HepG2 (cell line): ENCODE measurements around the gene CHKA. TPM values are rescaled to one million over a fixed set of nuclear protein-coding genes. Genes with fewer than 3 reads are reported as not detected.

ENCODE experiments used
- ATF7-NPFF ChIP-seq: sonication (generic); formaldehyde crosslinking; IDR thresholded peaks from 2 replicates; pipeline ENCODE4 v1.8.1; 2023; ENCODE audit warnings: mild to moderate bottlenecking, low read depth, missing genetic modification reagents, moderate library complexity
- CHD4 ChIP-seq: fragments of 200-600 bp; sonication (generic); IDR thresholded peaks from 2 replicates; pipeline ENCODE4 v1.7.0; 2017; ENCODE audit warnings: mild to moderate bottlenecking, low read length, borderline replicate concordance
- ELF1 ChIP-seq: sonication (generic); formaldehyde crosslinking; IDR thresholded peaks from 2 replicates; pipeline ENCODE4 v1.4.0; 2020; ENCODE audit warnings: missing genetic modification reagents
- GABPA ChIP-seq, 2 experiments: IDR thresholded peaks; 2 replicates each; pipeline ENCODE4 v1.6.1; 2011 to 2016; ENCODE audit warnings: low read depth in 2 of 2, low read length in 1 of 2, missing biosample characterization in 1 of 2, missing genetic modification characterization in 1 of 2
- GABPB1 ChIP-seq: IDR thresholded peaks from 2 replicates; pipeline ENCODE4 v1.6.1; 2016; ENCODE audit warnings: mild to moderate bottlenecking, missing genetic modification reagents, moderate library complexity, missing compliant biosample characterization
- GATAD1 ChIP-seq: IDR thresholded peaks from 2 replicates; pipeline ENCODE4 v1.6.1; 2016; ENCODE audit warnings: missing genetic modification reagents, missing compliant biosample characterization
- GFI1 ChIP-seq: sonication (generic); formaldehyde crosslinking; IDR thresholded peaks from 2 replicates; pipeline ENCODE4 v1.5.0; 2020; ENCODE audit warnings: missing genetic modification reagents, mild to moderate bottlenecking, borderline replicate concordance
- HDAC2 ChIP-seq: sonication (generic); formaldehyde crosslinking; IDR thresholded peaks from 2 replicates; pipeline ENCODE4 v1.4.0; 2020; ENCODE audit warnings: missing genetic modification reagents
- NRL ChIP-seq: sonication (generic); formaldehyde crosslinking; IDR thresholded peaks from 2 replicates; pipeline ENCODE4 v1.5.0; 2020; ENCODE audit warnings: missing genetic modification reagents, mild to moderate bottlenecking, moderate library complexity, borderline replicate concordance
- SNAPC5 ChIP-seq: sonication (generic); formaldehyde crosslinking; IDR thresholded peaks from 2 replicates; pipeline ENCODE4 v1.8.1; 2023; ENCODE audit warnings: mild to moderate bottlenecking, missing genetic modification reagents, borderline replicate concordance
- SOX6 ChIP-seq, 2 experiments: fragments of 450-650 bp in 1 of 2; sonication (generic) in 1 of 2; formaldehyde crosslinking in 1 of 2; IDR thresholded peaks; 2 replicates each; pipeline versions ENCODE4 v1.4.0 to v1.6.1; 2017 to 2020; ENCODE audit warnings: antibody characterized with exemption in 1 of 2, mild to moderate bottlenecking in 1 of 2, missing genetic modification reagents in 1 of 2
- SUZ12 ChIP-seq: fragments of 150-350 bp; IDR thresholded peaks from 2 replicates; pipeline ENCODE4 v1.6.1; 2014; ENCODE audit warnings: low read depth, low read length
- ZBED4 ChIP-seq: sonication (generic); formaldehyde crosslinking; IDR thresholded peaks from 2 replicates; pipeline ENCODE4 v1.4.0; 2020; ENCODE audit warnings: missing genetic modification reagents, borderline replicate concordance
- ZFP90 ChIP-seq: sonication (generic); formaldehyde crosslinking; IDR thresholded peaks from 2 replicates; pipeline ENCODE4 v1.8.0; 2022; ENCODE audit warnings: missing genetic modification reagents, mild to moderate bottlenecking, inconsistent platforms, borderline replicate concordance
- ZNF121 ChIP-seq: sonication (generic); formaldehyde crosslinking; IDR thresholded peaks from 2 replicates; pipeline ENCODE4 v1.5.0; 2020; ENCODE audit warnings: mild to moderate bottlenecking, missing genetic modification reagents
- ZNF263 ChIP-seq: sonication (generic); formaldehyde crosslinking; IDR thresholded peaks from 2 replicates; pipeline ENCODE4 v1.4.0; 2020; ENCODE audit warnings: missing genetic modification reagents
- ZNF280B ChIP-seq: sonication (generic); formaldehyde crosslinking; IDR thresholded peaks from 2 replicates; pipeline ENCODE4 v1.5.0; 2020; ENCODE audit warnings: missing genetic modification reagents, mild to moderate bottlenecking, borderline replicate concordance
- ZNF354B ChIP-seq: sonication (generic); formaldehyde crosslinking; IDR thresholded peaks from 2 replicates; pipeline ENCODE4 v1.8.0; 2022; ENCODE audit warnings: mild to moderate bottlenecking, missing genetic modification reagents
- ZNF543 ChIP-seq: sonication (generic); formaldehyde crosslinking; IDR thresholded peaks from 2 replicates; pipeline ENCODE4 v1.4.0; 2020; ENCODE audit warnings: mild to moderate bottlenecking, missing genetic modification reagents
- ZNF577 ChIP-seq: sonication (generic); formaldehyde crosslinking; IDR thresholded peaks from 2 replicates; pipeline ENCODE4 v1.4.0; 2020; ENCODE audit warnings: mild to moderate bottlenecking, low read depth, missing genetic modification reagents, borderline replicate concordance
- ZSCAN21 ChIP-seq: sonication (generic); formaldehyde crosslinking; IDR thresholded peaks from 2 replicates; pipeline ENCODE4 v1.8.0; 2022; ENCODE audit warnings: mild to moderate bottlenecking, missing genetic modification reagents, moderate library complexity, borderline replicate concordance
- polyA plus RNA-seq, 8 experiments: library from polyadenylated mRNA; depleted of rRNA in 3 of 8; stranded (reverse) in 7 of 8; unstranded in 1 of 8; fragments of >200 nt; fragmentation: Illumina TruSeq in 4 of 8; extraction: Trizol in 4 of 8; gene quantifications; 2 replicates each; pipeline versions ENCODE4 v1.2.1 to v1.2.3, GENCODE V29; 2011 to 2016; ENCODE audit warnings: low read depth in 4 of 8, missing spikeins in 1 of 8, mixed read lengths in 1 of 8; ENCODE audit not compliant: insufficient read depth in 1 of 8
- total RNA-seq, 5 experiments: library from RNA; depleted of rRNA; stranded (reverse); fragments of >200 nt; fragmentation: Illumina TruSeq; extraction: Trizol; gene quantifications; 2 replicates each; pipeline ENCODE4 v1.2.3, GENCODE V29; 2016; ENCODE audit warnings: low read depth in 1 of 5

Gene CHKA
- total and polyA plus RNA-seq, 2 of the 13 experiments (the other 11 are each of a cell fraction or from before 2014, with no cell fraction given): 71.6 to 92.7 TPM

DNA sequence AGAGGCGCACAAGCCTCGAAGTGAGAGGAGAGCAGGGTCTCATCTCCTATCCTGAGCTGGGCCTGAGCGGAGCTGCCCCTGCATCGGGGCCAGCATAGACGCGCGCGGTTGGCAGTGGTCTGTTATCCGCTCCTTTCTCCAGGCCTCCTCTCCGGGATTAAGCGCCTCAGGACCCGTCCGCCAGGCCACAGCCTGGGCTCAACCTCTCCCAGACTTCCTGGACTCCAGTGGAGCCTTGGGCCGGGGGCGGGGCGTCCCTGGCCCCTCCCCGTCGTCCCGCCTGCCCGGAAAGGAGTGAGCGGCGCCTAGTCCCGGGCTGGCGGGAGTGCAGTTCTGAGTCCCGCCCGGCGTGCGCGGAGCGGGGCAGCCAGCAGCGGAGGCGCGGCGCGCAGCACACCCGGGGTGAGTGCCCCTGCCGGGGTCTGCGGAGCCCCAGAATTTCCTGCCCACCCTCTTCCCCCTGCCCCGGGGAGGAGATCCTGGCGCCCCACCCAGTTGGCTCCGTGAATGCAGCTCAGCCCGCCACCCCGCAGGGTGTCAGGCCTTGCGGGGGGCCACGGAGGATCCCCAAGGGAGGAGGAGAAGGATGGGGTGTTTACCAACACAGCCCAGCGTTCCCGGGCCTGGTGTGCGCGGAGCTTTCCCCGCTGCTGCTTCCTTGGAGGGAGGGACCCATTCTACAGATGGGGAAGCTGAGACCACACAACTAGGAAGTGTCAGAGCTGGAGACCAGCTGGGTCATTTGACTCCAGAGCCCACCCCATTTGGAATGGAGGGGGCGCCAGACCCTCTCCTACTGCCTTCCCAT is 82.3 kb downstream of the CHKA start, which contains the start of gene TCIRG1 (continued):
- TF ChIP-seq ZNF280B (CRISPR knock-in tag) (no peak), GFI1 (CRISPR knock-in tag) (peak; percentile 50; the same call in 1 of the 2 replicates), HDAC2 (CRISPR knock-in tag) (peak; percentile 62), CHD4 (peak; percentile 83; the same call in 1 of the 2 replicates), SUZ12 (no peak), ZNF263 (CRISPR knock-in tag) (peak; percentile 55; the same call in 1 of the 2 replicates), ATF7-NPFF (peak; percentile 26; the same call in 1 of the 2 replicates), SOX6 (IDR thresholded peaks at IDR 0.05) (no peak), SOX6 (CRISPR knock-in tag; IDR thresholded peaks at IDR 0.05) (0 out of 2 replicates have a peak, but pooled peaks have one; percentile 4), ZNF121 (0 out of 2 replicates have a peak, but pooled peaks have one; percentile 12), GABPB1 (CRISPR knock-in tag) (peak; percentile 55; the same call in 1 of the 2 replicates), ZNF577 (no peak), GATAD1 (CRISPR knock-in tag) (0 out of 2 replicates have a peak, but pooled peaks have one; percentile 32), ZNF543 (0 out of 2 replicates have a peak, but pooled peaks have one; percentile 23), ZBED4 (CRISPR knock-in tag) (peak; percentile 4; the same call in 1 of the 2 replicates), ZFP90 (CRISPR knock-in tag) (0 out of 2 replicates have a peak, but pooled peaks have one; percentile 65), ELF1 (CRISPR knock-in tag) (peak; percentile 82), NRL (CRISPR knock-in tag) (0 out of 2 replicates have a peak, but pooled peaks have one; percentile 4), SNAPC5 (CRISPR knock-in tag) (no peak), GABPA (IDR thresholded peaks at IDR 0.05; ENCODE audit: low read depth, low read length) (no peak), GABPA (CRISPR knock-in tag; IDR thresholded peaks at IDR 0.05; ENCODE audit: low read depth) (peak; percentile 9; the same call in 1 of the 2 replicates), ZSCAN21 (no peak; the same call in 1 of the 2 replicates), ZNF354B (CRISPR knock-in tag) (0 out of 2 replicates have a peak, but pooled peaks have one; percentile 63)
